Choroid plexus epithelial cell (primary cell): Measurements from ENCODE around the gene MAB21L4.

Experiments
- DNase-seq: peaks from one replicate; pipeline ENCODE4 v3.0.0-alpha.2; 2010; ENCODE audit warnings: low read depth
- H3K4me3 ChIP-seq: 2 replicates; pipeline ENCODE4 v1.5.1; 2011; ENCODE audit warnings: low read depth, mild to moderate bottlenecking, control low read depth, low read length, moderate library complexity
- CTCF ChIP-seq: conservative IDR thresholded peaks from 2 replicates; pipeline ENCODE4 v1.5.1; 2011; ENCODE audit warnings: low read depth, mild to moderate bottlenecking, control low read depth, inconsistent platforms, low read length, moderate library complexity

Gene MAB21L4

GRCh38 chr2:240890691-240891090 lies 5.3 kb downstream of the MAB21L4 start:
- no peak overlapping the region for H3K4me3 ChIP-seq
- no peak for TF ChIP-seq CTCF
- no peak for DNase-seq

- DNase-seq: no peak
- no peak for TF ChIP-seq CTCF
- H3K4me3 ChIP-seq: no peak overlapping the region
These were observed 6.1 kb downstream of the MAB21L4 start for GRCh38 chr2:240889601-240890560.

- no peak for TF ChIP-seq CTCF
- no peak for DNase-seq
- no peak overlapping the region for H3K4me3 ChIP-seq
These were observed 6.9 kb downstream of the MAB21L4 start for GRCh38 chr2:240888890-240889573.

GRCh38 chr2:240888130-240888889 lies 7.6 kb downstream of the MAB21L4 start:
- no peak for TF ChIP-seq CTCF
- H3K4me3 ChIP-seq: no peak overlapping the region
- DNase-seq: no peak

- DNase-seq: no peak
- H3K4me3 ChIP-seq: no peak overlapping the region
- no peak for TF ChIP-seq CTCF
These were observed 8.3 kb downstream of the MAB21L4 start for GRCh38 chr2:240887631-240888030.

GRCh38 chr2:240886678-240887609 lies 9.0 kb downstream of the MAB21L4 start:
- no peak for TF ChIP-seq CTCF
- H3K4me3 ChIP-seq: no peak overlapping the region
- DNase-seq: no peak
